SK-N-MC (cell line): Measurements from ENCODE around the gene RASSF1.

Experiments used
- EZH2 ChIP-seq: fragments of 200-600 bp; sonication (generic); IDR thresholded peaks from one replicate; pipeline ENCODE4 v1.6.1; 2017; ENCODE audit warnings: antibody characterized with exemption
- FOXP2 ChIP-seq: optimal IDR thresholded peaks from 2 replicates; pipeline ENCODE3; 2011; ENCODE audit warnings: mild to moderate bottlenecking, moderate library complexity; ENCODE audit not compliant: insufficient read depth; ENCODE audit errors: extremely low read length, control extremely low read depth
- POLR2AphosphoS5 ChIP-seq: IDR thresholded peaks from 2 replicates; pipeline ENCODE4 v1.6.1; 2012; ENCODE audit warnings: mild to moderate bottlenecking, low read depth, low read length, borderline replicate concordance

DNA sequence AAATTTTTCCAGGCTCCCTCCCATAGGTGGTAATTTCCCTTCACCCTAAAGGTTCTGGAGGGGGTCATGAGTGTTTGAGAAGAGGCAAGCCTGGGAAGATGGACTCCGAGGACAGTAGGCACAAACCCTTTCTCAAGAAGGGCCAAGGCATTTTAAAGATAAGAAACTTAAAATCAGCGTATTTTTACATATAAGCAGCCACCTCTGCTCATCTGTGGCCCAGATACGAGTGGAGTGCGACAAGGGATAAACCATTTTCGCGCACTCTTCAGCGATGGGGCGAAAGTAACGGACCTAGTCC is 539 bp downstream of the RASSF1 start:
- TF ChIP-seq EZH2 = no peak
- no peak for TF ChIP-seq POLR2AphosphoS5
- no peak for TF ChIP-seq FOXP2
